Activated CD4-positive, alpha-beta T cell treated with anti-CD3 and anti-CD28 coated beads for 24 hours (primary cell): ENCODE measurements around the gene MLLT1.
A peak's percentile ranks its signal among the peaks of the same experiment; 100 is the strongest.

Experiments used
- DNase-seq, 2 donors: peaks; one replicate each; pipeline ENCODE4 v3.0.0-alpha.2; 2020; ENCODE audit warnings: low read depth in 2 of 2

Gene MLLT1

DNA sequence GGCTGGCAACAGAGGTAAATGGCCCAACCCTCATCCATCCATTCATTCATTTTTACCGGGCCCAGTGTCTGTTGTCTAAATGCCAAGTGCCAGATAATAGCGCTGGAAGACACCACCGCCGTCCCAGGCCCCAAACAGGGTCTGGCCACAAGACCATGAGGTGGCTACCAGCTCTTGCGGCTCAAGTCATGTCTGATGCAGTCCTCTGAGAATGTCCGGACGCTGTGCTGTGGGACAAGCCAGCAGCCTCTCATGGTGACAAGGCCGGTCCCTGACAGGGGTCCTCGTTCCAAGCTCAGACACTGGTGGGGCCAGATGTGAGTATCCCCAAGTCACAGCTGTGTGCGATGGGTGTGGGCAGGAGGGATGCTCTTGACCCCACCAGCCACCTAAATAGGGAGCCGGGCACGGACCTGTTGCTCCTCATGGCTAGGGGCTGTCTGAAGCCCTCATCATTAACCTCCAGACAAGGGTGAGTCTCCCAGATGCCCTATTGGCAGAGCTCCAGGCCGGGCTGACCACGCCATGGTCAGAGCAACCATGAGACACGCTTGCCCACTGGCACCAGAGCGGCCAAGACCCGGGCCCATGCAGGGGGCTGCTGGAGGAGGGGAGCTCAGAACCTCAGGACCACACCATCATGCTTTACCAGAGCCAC lies 58.4 kb downstream of the MLLT1 start:
- no peak for DNase-seq

DNA sequence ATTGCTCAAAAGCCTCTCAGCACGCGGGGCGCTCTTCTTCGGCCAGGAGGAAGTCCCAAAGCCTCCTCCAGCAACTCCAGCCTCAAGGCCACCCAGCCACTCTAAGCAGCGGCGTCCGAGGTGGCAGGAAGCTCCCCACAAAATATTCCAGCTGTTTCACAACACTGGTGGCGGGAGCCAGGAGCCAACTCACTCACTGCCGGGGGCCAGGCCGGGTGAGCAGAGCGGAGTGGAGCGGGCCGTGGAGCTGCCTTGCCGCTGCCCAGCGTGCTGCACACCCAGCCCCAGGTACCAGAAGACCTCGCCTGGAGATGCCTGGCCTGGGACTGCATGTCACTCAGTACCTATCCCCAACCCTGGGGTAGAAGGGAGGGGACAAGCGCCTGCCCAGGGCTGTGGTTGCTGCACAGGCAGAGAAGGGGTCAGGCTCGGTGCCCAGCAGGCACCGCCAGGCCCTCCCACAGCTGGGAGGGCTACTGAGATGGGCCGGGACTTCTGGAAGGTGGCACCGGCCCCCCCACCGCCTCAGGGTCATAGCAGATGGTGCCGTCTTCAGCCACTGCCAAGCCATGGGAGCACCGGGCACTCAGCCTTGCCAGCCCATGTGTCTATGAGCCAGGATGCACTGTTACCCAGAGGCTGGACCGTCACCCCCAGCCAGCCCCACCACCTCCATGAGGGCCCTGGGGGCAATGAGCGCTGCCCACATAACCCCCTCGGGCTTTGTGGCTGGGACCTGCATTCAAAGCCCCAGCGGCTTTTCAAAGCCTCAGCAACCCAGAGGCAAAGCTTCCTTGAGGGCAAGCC lies 59.2 kb downstream of the MLLT1 start:
- no peak for DNase-seq

DNA sequence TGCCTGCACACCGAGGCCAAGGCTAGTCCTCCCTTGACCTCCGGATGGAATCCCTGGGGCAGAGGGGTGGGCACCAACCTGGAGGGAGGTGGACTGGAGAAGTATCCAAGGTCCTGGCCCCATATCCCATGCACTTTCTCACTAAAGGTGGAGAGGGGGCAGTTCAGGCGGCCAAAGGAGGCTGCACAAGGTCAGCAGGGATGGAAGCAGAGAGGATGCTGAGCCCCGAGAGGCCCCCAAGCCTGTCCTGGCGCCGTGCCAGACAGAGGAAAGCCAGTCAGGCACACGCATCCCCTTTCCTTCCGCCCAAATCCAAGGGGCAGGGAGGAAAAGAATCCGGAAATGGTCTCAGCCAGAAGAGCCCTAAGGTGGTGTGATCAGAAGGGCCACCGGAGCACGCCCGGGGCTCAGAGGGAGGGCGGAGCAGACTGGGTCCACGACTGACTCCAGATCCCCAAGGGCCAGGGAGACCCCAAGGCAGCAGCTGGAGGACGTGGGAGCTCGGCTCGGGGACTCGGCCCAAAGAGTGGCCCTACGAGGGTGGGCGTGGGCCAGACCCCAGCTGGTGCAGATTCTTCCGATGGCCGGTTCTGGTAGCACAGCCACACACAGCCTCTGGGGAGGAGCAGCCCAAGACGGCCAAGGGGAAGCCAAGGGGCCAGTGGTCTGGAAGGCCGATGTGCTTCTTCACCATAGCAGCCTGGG lies 60.0 kb downstream of the MLLT1 start:
- DNase-seq, result no peak

DNA sequence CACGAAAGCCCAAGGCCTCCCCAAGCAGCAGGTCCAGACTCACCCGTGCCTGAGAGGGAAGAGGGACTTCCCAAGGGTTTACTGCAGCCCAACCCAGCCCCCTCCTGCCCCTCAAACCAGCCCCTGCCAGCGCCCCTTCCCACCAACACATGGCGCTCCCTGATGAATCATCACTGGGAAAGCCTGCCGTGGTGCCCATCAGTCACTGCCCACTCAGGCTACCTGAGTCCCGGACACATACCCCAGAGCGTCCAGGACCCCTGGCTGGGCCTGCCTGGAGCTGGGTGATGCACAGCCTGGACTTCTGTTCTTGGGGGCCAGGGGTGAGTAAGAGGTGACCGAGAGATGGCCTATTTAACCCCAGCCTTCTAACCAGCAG lies 60.6 kb downstream of the MLLT1 start:
- DNase-seq, result no peak

DNA sequence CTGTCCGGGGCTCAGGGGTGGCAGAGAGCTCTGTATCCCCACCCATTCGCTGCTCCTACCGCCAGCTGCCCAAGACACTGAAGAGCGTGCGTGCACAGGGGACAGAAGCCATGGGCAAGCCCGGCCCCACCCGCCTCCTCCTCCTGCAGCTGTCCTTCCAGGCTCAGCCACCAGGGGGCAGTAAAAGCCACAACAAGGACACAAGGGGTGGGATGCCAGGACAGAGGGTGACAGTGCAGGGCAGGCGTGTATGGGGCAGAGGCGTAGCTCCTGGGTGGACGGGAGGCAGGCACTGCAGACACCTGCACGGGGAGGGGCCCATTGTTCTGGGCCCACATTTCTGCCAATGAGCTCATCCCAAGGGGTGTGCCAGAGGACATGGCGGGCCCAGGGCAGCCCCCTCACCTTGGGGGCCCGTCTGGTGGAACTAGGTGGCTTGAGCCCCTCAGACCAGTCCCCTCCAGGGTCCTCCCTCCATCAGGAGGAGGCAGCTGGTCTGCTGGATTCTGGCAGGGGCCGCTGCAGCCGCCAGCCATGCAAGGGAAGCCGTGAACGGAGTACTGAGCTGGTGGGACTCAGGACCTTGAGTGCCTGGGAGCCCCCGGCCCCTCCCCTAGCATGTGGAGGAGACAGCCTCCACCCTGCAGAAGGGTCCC lies 61.2 kb downstream of the MLLT1 start:
- peak; percentile 75 to 80 for DNase-seq

DNA sequence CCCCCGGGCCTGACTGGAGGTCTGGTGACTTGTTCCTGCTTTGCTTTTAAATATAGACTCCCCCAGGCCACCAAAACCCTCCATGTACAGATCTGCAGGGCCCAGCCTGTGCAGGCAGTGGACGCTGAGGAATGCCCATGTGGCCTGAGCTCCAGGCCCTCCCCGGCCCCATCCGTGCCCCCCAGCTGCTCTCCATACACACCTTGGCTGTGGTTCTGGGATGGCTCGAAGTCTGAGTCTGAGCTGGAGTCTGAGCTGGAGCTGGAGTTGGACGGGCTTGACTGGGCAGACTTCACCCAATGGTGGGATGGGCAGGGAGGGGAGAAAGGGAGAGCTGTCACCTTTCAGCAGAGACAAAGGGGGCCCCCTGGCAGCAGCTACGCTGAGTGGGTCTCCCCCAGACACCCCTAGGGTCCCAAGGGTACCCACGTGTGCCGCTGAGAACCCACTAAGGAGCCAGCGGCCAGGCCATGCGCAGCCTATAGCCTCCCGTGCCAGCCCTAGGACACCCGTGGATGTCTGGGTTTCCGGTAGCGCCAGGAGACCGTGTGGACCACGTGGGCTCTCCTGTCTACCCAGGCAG lies 61.9 kb downstream of the MLLT1 start:
- no peak for DNase-seq

DNA sequence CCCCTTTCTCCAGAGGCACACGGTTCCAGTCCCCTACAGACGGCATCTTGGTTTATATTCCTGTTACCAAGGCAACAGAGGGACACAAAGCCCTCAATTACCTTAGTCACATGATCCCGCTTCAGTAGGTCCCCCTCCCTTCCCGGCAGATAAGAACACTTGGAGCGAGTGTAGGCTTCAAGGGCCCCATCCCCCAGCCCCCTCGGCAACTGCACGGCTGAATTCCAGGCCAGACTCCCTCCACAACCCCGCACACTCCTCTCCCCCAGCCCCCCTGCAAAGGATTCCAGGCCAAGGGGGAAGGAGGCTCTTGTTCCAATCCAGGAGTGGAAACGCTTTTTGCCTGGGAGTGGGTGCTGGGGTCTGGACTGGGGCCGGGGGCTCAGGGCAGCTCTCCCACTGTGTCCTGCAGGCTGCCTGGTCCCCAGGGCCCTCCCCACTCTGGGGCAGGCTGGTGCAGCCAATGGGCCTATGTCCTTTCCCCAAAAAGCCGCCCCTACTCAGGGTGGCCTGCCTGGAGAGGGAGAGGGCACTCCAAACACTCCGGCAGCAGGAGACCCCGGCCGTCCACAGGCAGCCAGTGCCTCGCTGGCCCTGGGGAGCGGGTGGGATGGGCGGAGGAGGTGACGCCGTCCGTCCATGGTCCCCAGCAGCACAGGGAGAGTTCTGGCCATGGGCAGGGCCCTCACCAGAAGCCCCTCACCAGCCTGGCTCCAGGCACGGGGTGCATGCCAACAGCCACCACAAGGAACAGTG lies 62.6 kb downstream of the MLLT1 start:
- DNase-seq, result no peak

DNA sequence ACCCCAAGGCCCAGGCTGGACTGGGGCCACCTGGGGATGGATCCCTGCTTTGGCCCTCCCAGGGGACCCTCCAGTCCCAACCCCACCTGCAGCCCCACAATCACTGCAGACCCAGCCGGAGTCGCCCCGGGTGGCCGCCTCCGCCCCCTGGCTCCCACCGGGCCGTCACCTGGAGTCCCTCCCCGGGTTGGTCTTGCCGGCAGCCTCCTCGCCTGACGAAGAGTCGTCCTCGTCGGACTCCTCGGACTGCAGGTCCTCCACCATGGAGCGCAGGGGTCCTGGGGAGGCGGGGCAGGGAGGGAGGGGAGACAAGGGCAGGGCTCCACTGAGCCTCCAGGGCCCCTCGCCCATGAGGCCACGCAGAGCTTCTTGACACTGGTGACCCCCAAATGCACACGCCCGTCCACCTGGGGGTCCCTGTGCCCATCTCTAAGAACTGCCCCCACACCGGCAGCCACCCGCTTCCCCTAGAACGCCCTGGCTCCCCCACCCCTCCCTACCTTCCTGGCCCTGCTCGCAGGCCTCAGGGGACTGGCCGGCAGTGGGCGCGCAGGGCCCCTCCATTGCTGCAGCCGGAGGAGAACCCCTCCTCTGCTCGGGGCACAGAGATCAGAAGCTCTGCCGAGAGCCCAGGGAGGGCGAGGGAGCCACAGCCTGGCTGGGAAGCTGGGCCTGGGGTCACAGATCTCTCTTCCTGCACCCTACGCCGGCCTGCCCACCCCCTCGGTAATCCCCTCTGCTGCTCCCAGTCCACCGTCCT lies 63.4 kb downstream of the MLLT1 start:
- no peak for DNase-seq

DNA sequence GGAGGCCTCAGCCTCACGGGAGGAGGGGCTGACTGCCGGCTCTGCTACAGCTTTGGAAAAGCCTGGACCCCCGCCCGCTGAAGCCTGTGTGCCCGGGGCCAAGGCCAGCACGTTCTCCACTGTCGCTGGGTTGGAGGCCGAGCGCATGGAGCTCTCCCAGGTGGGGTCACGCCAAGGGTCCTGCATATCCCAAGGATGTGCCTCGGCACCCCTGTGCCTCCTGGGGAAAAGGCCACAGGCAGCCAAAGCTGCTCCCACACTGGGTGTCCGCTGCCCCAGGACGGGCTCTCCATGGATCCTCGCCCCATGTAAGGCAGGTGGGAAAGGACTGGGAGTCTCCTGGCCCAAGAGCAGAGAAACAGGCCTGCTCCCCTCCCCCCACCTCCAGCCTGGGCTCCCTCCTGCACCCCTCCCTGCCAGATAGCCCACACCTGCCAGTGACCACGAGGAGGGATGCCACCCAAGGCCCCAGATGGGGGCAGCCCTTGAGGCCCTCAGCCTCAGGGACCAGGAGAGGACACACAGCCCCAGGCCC lies 64.0 kb downstream of the MLLT1 start:
- no peak for DNase-seq

DNA sequence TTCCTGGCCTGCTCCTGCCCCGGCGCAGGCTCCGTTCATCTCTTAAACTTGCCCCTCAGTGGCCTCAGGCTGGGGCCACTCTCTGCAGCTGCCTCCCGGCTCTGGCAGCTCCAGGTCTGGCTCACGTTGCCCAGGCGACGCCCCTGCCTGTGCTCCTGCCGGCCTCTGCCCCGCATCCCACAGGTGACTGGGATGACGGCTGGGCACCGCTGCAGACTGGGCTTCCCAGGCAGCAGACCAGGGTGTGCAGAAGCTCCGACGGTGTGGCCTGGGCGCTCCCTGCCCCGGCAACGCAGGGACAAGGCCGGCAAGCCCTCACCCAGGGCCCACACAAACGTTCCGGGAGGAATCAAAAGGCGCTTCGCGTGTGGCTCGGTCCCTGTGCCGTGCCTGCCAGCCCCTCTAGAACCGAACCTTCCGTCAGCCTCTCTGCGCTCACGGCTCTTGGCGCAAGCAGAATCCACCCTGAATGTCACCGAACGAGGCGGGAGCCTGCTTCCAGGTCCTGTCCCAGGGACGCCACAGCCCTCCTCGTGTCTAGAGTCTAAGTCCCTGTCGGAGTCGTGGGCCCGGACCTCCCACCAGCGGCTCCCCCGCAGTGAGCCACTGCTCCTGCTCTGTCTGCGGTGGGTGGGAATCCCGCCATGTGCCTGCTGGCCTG lies 64.8 kb downstream of the MLLT1 start:
- DNase-seq, result no peak

DNA sequence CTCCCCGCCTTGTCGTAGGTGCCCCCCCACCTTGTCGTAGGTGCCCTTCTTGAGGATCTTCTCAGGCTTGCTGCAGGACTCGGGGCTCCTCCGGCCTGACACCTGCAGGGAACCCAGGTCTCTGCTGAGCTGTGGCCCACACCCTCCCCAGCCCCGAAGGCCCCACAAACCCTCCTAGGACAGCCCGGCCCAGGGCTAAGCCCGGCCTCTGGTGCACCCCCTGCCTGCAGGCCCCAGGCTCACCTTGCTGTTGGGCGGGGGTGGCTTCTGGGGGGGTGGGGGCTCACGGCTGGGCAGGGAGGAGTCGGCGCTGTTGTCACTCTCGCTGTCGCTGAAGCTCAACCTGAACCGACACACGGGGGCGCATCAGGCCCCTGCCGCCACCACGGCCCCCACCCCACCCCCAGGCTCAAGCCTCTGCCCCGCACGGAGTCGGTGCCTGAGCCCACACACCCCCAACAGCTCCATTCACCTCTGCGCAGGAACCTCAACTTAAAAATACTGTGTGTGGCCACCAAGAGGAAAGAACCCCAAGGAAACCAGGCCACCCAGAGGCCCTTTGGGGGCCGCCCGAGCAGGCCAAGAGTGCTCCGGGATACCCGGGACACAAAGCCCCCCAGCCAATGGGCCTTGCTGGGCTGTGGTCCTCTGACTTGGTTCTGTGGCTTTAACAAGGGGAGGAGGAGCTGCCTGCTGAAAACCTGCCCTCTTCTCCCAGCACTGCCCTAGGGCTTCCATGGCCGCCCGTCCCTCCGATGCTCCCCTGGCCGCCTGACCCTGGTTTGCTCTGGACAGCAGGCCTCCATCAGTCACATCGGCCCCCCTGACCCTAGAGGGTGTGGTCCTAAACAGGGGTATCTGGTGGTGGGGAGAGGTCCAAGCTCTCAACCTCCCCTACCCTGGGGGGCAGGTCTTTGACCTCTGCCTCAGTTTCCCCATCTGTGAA lies 65.8 kb downstream of the MLLT1 start:
- DNase-seq, result no peak

DNA sequence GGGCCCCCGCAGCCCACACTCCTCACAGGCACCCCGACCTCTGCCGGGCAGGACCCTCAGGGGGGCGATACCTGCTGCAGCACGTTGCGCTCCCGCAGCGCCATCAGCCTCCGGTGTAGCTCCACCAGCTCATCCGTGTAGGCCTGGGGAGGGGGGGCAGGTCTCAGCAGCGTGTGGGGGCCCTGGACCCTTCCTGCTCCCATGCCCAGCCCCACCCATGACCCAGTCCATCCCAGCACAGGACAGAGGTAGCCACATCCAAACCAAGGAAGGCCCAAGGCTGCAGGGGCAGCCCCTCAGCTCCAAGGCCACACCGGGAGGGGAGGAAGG lies 66.5 kb downstream of the MLLT1 start:
- DNase-seq, result no peak

DNA sequence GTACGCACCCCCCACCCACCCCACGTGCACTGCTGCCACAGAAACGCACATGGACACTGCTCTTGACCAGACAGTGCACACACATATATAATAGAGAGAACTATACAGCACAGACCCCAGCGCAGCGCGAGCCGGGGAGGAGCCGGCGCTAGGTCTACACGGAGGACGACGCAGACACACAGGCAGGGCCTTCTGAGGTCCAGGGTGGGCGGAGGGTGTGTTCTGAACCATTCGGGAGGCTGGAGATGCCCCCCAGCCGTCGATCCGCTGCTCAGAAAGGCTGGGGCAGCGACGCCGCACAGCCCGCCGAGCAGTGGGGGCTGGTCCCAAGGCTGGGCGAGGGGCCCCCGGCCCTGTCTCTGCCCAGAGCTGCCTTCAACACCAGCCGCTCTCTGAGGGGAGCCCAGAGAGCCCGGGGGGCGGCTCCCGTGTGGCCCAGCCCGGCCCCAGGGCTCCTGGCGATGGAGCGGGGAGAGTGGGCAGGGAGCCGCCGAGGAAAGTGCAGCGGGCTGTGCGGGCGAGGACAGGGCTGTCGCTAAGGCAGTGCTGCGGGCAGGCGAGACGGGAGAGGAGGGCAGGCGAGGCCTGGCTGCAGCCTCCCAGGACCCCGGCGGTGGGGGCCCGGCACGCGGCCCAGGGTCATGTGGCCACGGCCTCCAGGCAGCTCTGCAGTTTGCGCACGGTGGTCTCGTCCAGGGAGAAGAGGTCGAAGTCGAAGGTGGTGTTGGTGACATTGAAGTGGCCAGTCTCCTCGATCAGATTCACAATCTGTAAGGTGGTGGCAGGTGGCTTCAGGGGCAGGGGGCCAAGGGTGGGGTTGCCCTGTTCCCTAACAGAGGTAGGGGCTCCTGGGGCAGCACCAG lies 67.1 kb downstream of the MLLT1 start:
- DNase-seq, result no peak

DNA sequence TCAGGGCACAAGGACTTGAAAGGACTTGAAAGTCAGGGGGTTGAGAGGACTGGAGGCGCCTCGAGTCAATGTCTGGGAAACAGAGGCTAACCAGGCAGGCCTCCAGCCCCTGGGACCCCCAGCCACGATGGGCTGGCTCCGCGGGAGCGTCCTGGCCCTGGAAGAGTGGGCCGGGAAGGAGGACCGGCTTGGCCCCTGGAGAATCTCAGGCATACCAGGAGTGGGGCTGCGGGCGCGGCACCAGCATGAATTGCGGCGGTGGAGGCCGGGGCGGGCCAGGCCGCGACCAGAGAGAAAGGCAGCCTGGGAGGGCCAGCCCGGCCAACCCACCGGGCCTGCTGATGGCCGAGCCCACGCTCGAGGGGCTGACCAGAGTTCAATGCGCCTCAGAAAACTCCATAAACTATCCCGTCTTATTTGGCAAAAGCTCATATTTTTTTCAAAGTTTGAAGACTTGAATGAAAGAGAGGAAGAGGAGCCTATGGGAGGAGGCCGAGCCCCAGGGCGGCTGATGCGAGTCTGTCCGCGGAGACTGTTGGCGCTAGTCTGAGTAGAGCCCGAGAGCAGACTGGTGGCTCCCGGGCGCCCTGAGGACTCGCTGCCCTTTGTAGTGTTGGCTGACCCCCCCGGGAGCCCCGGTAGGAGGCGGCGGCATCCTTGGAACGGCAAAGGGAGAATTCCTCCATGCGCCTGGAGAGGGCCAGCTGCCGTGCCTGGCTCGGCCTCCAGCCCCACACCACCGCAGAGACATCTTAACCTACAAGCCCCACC lies 68.0 kb downstream of the MLLT1 start:
- DNase-seq, result no peak

DNA sequence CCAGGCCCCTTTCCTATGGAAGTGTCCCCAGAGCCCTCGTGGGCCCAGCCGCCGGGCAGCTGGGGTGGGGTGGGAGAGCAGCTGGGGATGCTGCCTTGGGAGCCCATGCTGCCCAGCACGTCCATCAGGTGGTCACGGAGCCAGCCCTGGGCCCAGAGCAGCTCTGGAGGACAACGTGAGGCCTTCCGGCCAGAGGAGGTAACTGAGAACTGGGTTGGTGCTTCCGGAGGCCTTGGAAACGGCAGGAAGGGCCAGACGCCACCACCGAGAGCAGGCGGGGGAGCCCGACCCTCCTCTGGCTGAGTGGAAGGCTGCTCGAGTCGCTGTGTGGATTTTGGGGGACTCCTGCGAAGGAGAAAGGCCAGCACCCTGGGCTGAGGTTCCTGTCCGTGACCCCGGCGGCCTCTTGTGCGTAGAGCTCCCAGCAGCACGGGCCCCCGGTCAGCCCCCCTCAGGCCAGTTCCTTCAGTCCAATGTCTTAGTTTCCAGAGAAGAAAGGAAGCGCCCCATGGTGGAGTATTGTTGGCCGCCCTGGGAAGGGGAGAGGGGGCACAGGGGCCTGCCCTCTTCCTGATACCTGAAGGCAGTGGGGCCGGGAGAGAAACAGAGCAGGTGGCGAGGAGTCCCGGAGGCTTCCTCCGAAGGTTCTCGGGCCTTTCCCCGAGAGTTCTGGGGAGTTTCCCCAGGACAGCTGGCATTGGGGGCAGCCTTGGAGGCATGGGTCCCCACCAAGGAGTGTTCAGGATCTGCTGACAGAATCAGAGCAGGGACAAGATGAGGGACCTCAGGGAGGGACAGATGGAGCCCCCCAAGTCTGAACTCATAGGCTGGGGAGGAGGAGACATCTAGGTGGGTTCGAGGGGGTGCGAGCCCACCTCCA lies 68.8 kb downstream of the MLLT1 start:
- no peak for DNase-seq

DNA sequence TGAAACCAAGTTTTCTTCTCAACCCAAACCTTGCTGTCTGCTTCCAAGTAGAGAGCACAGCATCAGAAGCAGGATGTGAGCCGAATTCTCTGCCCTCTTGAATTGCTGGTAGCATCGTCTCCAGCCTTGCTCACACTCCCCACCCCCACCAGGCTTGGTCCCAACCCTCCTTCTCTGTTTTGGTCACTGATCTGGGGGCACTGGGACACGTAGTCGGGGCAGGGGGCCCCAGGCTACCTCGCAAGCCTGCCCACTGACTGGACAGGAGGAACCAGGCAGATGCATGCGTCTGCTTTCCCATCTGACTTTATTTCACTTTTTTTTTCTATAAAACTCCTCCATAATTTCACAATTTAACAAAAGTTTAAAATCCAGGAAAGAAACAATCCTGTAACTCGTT lies 69.7 kb downstream of the MLLT1 start:
- no peak for DNase-seq
